Measurements from ENCODE around the gene CXCL1.

- TF ChIP-seq, protein P1, sequence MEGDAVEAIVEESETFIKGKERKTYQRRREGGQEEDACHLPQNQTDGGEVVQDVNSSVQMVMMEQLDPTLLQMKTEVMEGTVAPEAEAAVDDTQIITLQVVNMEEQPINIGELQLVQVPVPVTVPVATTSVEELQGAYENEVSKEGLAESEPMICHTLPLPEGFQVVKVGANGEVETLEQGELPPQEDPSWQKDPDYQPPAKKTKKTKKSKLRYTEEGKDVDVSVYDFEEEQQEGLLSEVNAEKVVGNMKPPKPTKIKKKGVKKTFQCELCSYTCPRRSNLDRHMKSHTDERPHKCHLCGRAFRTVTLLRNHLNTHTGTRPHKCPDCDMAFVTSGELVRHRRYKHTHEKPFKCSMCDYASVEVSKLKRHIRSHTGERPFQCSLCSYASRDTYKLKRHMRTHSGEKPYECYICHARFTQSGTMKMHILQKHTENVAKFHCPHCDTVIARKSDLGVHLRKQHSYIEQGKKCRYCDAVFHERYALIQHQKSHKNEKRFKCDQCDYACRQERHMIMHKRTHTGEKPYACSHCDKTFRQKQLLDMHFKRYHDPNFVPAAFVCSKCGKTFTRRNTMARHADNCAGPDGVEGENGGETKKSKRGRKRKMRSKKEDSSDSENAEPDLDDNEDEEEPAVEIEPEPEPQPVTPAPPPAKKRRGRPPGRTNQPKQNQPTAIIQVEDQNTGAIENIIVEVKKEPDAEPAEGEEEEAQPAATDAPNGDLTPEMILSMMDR (IDR thresholded peaks at IDR 0.05) = no peak
- no peak for TF ChIP-seq POLR2A (IDR thresholded peaks at IDR 0.05)
Observed at GRCh38 chr4:73843369-73843768, 25.8 kb upstream of the CXCL1 start.

Measured in body of pancreas (tissue), 4 donors.